ENCODE results near the gene WDR49.

DNA sequence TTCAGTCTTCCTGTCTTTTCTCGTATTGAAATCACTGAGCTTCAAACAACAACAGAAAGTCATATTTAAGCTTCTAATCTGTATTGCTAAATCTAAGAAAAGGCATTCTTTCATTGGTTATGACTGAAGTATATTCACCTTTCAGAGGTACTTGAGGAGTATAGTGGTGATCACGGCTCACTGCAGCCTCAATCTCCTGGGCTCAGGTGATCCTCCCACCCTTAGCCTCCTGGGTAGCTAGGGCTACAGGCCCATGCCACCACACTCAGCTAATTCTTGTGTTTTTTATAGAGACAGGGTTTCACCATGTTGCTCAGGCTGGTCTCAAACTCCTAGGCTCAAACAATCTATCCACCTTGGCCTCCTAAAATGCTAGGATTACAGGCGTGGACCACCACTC is 38.7 kb downstream of the WDR49 start:
- no peak for TF ChIP-seq PML (IDR thresholded peaks at IDR 0.05; ENCODE audit: low read length)
- TF ChIP-seq SPI1 (IDR thresholded peaks at IDR 0.05; ENCODE audit: borderline replicate concordance, insufficient read depth, low read depth, low read length) = no peak
- no peak for TF ChIP-seq MXI1 (IDR thresholded peaks at IDR 0.05; ENCODE audit: low read depth, low read length)
- no peak for TF ChIP-seq POLR2A (IDR thresholded peaks at IDR 0.05; ENCODE audit: low read depth, low read length)
- TF ChIP-seq SUZ12 (IDR thresholded peaks at IDR 0.05; ENCODE audit: unreplicated experiment) = no peak
